ENCODE measurements around the gene ARHGAP4.

DNA sequence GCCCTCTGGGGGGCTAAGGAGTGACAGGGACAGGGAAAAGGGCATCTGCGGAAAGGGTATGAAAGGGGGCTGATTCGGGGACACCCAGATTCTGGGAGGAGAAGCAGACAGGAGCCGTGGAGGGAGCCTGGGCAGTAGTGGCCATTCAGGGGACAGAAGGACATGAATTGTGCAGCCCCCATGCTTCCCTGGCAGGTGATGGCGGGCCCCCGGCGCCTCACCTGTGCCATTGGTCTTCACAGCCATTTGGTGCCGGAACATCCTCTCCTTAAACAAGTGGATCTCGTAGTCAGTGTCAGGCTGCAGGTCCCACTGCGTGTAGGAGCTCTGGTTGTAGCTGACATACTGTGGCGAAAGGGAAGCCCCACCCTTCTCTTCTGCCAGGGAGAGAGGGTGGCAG lies 62.0 kb downstream of the ARHGAP4 start:
- TF ChIP-seq TAF1 (IDR thresholded peaks at IDR 0.05; ENCODE audit: low read depth) (no peak), ZBTB7A (IDR thresholded peaks at IDR 0.05; ENCODE audit: low read depth) (no peak), CREB1 (IDR thresholded peaks at IDR 0.05; ENCODE audit: low read depth) (no peak), EP300 (IDR thresholded peaks at IDR 0.05; ENCODE audit: borderline replicate concordance) (no peak), CEBPB (IDR thresholded peaks at IDR 0.05) (no peak), TEAD4 (IDR thresholded peaks at IDR 0.05) (no peak), EGR1 (IDR thresholded peaks at IDR 0.05) (no peak)
- TF ChIP-seq, protein P1, sequence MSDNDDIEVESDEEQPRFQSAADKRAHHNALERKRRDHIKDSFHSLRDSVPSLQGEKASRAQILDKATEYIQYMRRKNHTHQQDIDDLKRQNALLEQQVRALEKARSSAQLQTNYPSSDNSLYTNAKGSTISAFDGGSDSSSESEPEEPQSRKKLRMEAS (IDR thresholded peaks at IDR 0.05) = no peak
